ENCODE measurements around the gene NID2.

DNA sequence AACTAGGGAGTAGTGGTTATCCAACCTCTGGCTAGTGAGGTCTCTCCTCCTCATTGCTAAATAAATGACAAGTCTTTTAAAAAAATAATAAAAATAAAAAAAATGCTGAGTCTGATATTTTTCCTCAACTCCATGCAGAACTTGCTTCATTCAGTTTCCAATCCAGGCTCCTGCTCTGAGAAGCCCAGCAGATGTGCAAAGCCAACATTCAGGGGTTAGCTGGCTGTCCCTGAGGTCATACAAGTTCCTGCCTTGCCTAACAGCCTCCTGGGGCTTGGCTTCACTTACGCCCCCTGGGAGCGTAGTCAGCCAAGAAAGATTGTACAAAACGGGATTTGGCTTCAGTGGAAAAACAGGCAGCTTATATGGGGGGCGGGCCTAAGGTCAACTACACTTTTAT lies 56.2 kb downstream of the NID2 start:
- TF ChIP-seq, protein P1, sequence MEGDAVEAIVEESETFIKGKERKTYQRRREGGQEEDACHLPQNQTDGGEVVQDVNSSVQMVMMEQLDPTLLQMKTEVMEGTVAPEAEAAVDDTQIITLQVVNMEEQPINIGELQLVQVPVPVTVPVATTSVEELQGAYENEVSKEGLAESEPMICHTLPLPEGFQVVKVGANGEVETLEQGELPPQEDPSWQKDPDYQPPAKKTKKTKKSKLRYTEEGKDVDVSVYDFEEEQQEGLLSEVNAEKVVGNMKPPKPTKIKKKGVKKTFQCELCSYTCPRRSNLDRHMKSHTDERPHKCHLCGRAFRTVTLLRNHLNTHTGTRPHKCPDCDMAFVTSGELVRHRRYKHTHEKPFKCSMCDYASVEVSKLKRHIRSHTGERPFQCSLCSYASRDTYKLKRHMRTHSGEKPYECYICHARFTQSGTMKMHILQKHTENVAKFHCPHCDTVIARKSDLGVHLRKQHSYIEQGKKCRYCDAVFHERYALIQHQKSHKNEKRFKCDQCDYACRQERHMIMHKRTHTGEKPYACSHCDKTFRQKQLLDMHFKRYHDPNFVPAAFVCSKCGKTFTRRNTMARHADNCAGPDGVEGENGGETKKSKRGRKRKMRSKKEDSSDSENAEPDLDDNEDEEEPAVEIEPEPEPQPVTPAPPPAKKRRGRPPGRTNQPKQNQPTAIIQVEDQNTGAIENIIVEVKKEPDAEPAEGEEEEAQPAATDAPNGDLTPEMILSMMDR (IDR thresholded peaks at IDR 0.05): no peak
- TF ChIP-seq EZH2 (IDR thresholded peaks at IDR 0.05; ENCODE audit: borderline replicate concordance, insufficient read depth, low read depth, low read length, poor library complexity, severe bottlenecking): no peak

Measured in B cell (primary cell).